IPS DF 4.7 (cell line): ENCODE data around the gene RNF144A.

ENCODE experiments used
- DNase-seq: peaks from one replicate; pipeline ENCODE4 v3.0.0-alpha.2; 2013; ENCODE audit warnings: low spot score; ENCODE audit errors: extremely low read depth

Gene RNF144A

GRCh38 chr2:6906165-6906741 is 11.0 kb upstream of the RNF144A start:
- no peak for DNase-seq

GRCh38 chr2:6908291-6908690 is 8.9 kb upstream of the RNF144A start:
- no peak for DNase-seq

GRCh38 chr2:6909431-6910385 is 7.5 kb upstream of the RNF144A start:
- DNase-seq, result no peak

GRCh38 chr2:6911721-6912120 is 5.5 kb upstream of the RNF144A start:
- DNase-seq, result no peak

GRCh38 chr2:6913415-6914157 is 3.6 kb upstream of the RNF144A start:
- no peak for DNase-seq

GRCh38 chr2:6914828-6915227 is 2.4 kb upstream of the RNF144A start:
- DNase-seq, result no peak

GRCh38 chr2:6915399-6915798 is 1.8 kb upstream of the RNF144A start:
- DNase-seq, result no peak

- DNase-seq, result no peak
These were observed 988 bp upstream of the RNF144A start for GRCh38 chr2:6916224-6916623.

- no peak for DNase-seq
These were observed 509 bp upstream of the RNF144A start for GRCh38 chr2:6916736-6917070.

GRCh38 chr2:6917761-6918421 is 679 bp downstream of the RNF144A start:
- no peak for DNase-seq

- DNase-seq, result no peak
These were observed 2.9 kb downstream of the RNF144A start for GRCh38 chr2:6919901-6920742.

GRCh38 chr2:6920743-6921064 is 3.5 kb downstream of the RNF144A start:
- no peak for DNase-seq

GRCh38 chr2:6921321-6921922 is 4.2 kb downstream of the RNF144A start:
- no peak for DNase-seq

- DNase-seq, result no peak
These were observed 5.0 kb downstream of the RNF144A start for GRCh38 chr2:6922201-6922656.

- no peak for DNase-seq
These were observed 6.1 kb downstream of the RNF144A start for GRCh38 chr2:6923319-6923718.

- no peak for DNase-seq
These were observed 7.1 kb downstream of the RNF144A start for GRCh38 chr2:6924101-6924923.

GRCh38 chr2:6924924-6925409 is 7.8 kb downstream of the RNF144A start:
- DNase-seq, result no peak

- no peak for DNase-seq
These were observed 9.0 kb downstream of the RNF144A start for GRCh38 chr2:6926071-6926732.

- DNase-seq, result no peak
These were observed 10.0 kb downstream of the RNF144A start for GRCh38 chr2:6927186-6927585.
